GM12878 (cell line): ENCODE measurements around the gene GALNT17. TPM values are rescaled to one million over a fixed set of nuclear protein-coding genes. Genes with fewer than 3 reads are reported as not detected.

Experiments used
- ATAC-seq: fragments of 200-7000 bp; cut with Tn5 transposase; 3 replicates; pipeline ENCODE4 v1.9.1; 2020; ENCODE audit warnings: mild to moderate bottlenecking, moderate library complexity
- BruUV-seq: library from RNA; stranded (reverse); fragments of 400-500 nt; replicated peaks from 2 replicates; lab custom pipeline; 2021; lab: Mats Ljungman, UMichigan
- CTCF ChIA-PET: fragments of 300-600 bp; sonication (Branson Sonifier 250); formaldehyde crosslinking; extraction: SDS; loops from one replicate; lab custom pipeline; 2021; ENCODE audit warnings: inconsistent platforms; lab: Yijun Ruan, JAX
- POLR2A ChIA-PET: fragments of 350-600 bp; formaldehyde crosslinking; extraction: SDS; loops from one replicate; lab custom pipeline; 2021; ENCODE audit warnings: inconsistent platforms; lab: Charles Lee
- RAD21 ChIA-PET: fragments of 300-600 bp; sonication (Branson Sonifier 250); formaldehyde crosslinking; loops from one replicate; lab custom pipeline; 2023; ENCODE audit warnings: antibody characterized with exemption; ENCODE audit not compliant: unreplicated experiment; lab: Charles Lee
- SMC1A ChIA-PET: fragments of 300-600 bp; sonication (Branson Sonifier 250); formaldehyde crosslinking; loops from one replicate; lab custom pipeline; 2023; ENCODE audit not compliant: unreplicated experiment, uncharacterized antibody; lab: Charles Lee
- DNase-seq: peaks from one replicate; pipeline ENCODE4 v3.0.0-alpha.2; 2011; ENCODE audit warnings: low read depth, low spot score
- FAIRE-seq: peaks from 3 replicates; lab custom pipeline; 2011; peaks lifted over from hg19 to GRCh38; lab: Jason Lieb, UNC
- H2AFZ ChIP-seq: 2 replicates; pipeline ENCODE4 v1.6.0; 2011; ENCODE audit warnings: low read depth, low read length, control low read depth; ENCODE audit not compliant: control insufficient read depth
- H3K27ac ChIP-seq: 2 replicates; pipeline ENCODE4 v1.5.1; 2011; ENCODE audit warnings: control low read depth; ENCODE audit not compliant: control insufficient read depth, insufficient read depth
- H3K27me3 ChIP-seq, 2 experiments: replicated peaks in 1 of 2; 2 replicates each; pipeline versions ENCODE4 v1.6.0 to v1.6.1; 2011; ENCODE audit warnings: low read length in 1 of 2; ENCODE audit not compliant: control insufficient read depth in 2 of 2, insufficient read depth in 2 of 2
- H3K36me3 ChIP-seq, 2 experiments: 2 replicates each; pipeline ENCODE4 v1.5.1; 2011; ENCODE audit warnings: low read length in 1 of 2; ENCODE audit not compliant: control insufficient read depth in 2 of 2, insufficient read depth in 2 of 2
- H3K4me1 ChIP-seq: 2 replicates; pipeline ENCODE4 v1.6.1; 2011; ENCODE audit warnings: mild to moderate bottlenecking, low read length, moderate library complexity, mixed read lengths; ENCODE audit not compliant: control insufficient read depth, insufficient read depth
- H3K4me2 ChIP-seq: 2 replicates; pipeline ENCODE4 v1.6.0; 2011; ENCODE audit warnings: control low read depth; ENCODE audit not compliant: control insufficient read depth, insufficient read depth
- H3K4me3 ChIP-seq: fragments of 200-600 bp; sonication (generic); 2 replicates; pipeline ENCODE4 v1.5.1; 2016
- H3K79me2 ChIP-seq: 2 replicates; pipeline ENCODE4 v1.6.0; 2011; ENCODE audit warnings: low read length; ENCODE audit not compliant: control insufficient read depth, insufficient read depth
- H3K9ac ChIP-seq: 2 replicates; pipeline ENCODE4 v1.8.0; 2011; ENCODE audit warnings: low read length, control low read depth, mixed read lengths; ENCODE audit not compliant: control insufficient read depth, insufficient read depth
- H3K9me3 ChIP-seq: replicated peaks from 3 replicates; pipeline ENCODE4 v1.5.1; 2011; ENCODE audit warnings: mild to moderate bottlenecking, low read length; ENCODE audit not compliant: control insufficient read depth, insufficient read depth
- H4K20me1 ChIP-seq: 2 replicates; pipeline ENCODE4 v1.6.0; 2011; ENCODE audit not compliant: control insufficient read depth, insufficient read depth
- ATF7 ChIP-seq: fragments of 450-650 bp; IDR thresholded peaks from 2 replicates; pipeline ENCODE4 v1.6.1; 2016; ENCODE audit warnings: low read depth, mild to moderate bottlenecking
- CBFB ChIP-seq: IDR thresholded peaks from 2 replicates; pipeline ENCODE4 v1.6.1; 2016; ENCODE audit warnings: antibody characterized with exemption, low read depth
- CBX3 ChIP-seq: fragments of 200-600 bp; sonication (generic); IDR thresholded peaks from 2 replicates; pipeline ENCODE4 v1.6.1; 2016; ENCODE audit warnings: low read depth, borderline replicate concordance
- EP300 ChIP-seq, 2 experiments: fragments of 150-350 bp in 1 of 2; IDR thresholded peaks; 2 replicates each; pipeline ENCODE4 v1.6.1; 2011 to 2012; ENCODE audit warnings: low read depth in 2 of 2, low read length in 2 of 2, borderline replicate concordance in 1 of 2, improper control_type of control experiment in 1 of 2, inconsistent platforms in 1 of 2; ENCODE audit not compliant: control insufficient read depth in 1 of 2
- GATAD2B ChIP-seq: fragments of 450-650 bp; conservative IDR thresholded peaks from 2 replicates; pipeline ENCODE4 v1.6.1; 2017; ENCODE audit warnings: low read depth, mild to moderate bottlenecking, moderate library complexity
- MEF2A ChIP-seq: IDR thresholded peaks from 2 replicates; pipeline ENCODE4 v1.6.1; 2011; ENCODE audit warnings: low read depth, mild to moderate bottlenecking, low read length, moderate library complexity; ENCODE audit not compliant: insufficient read depth
- MEF2B ChIP-seq: fragments of 450-650 bp; IDR thresholded peaks from 2 replicates; pipeline ENCODE4 v1.6.1; 2018; ENCODE audit warnings: mild to moderate bottlenecking, moderate library complexity; ENCODE audit not compliant: partially characterized antibody, poor library complexity, severe bottlenecking
- PAX8 ChIP-seq: fragments of 450-650 bp; IDR thresholded peaks from 2 replicates; pipeline ENCODE4 v1.6.1; 2017; ENCODE audit warnings: mild to moderate bottlenecking, moderate library complexity
- SMARCA5 ChIP-seq: fragments of 450-650 bp; IDR thresholded peaks from 2 replicates; pipeline ENCODE4 v1.6.1; 2017; ENCODE audit warnings: mild to moderate bottlenecking
- SMC3 ChIP-seq: IDR thresholded peaks from 2 replicates; pipeline ENCODE4 v1.6.1; 2011; ENCODE audit warnings: low read length, improper control_type of control experiment, borderline replicate concordance
- SP1 ChIP-seq: IDR thresholded peaks from one replicate; pipeline ENCODE4 v1.6.1; 2011; ENCODE audit warnings: low read depth, low read length
- WGBS: methylation state at CpG from one replicate; pipeline ENCODE4 v1.1.6; 2016; ENCODE audit warnings: low lambda C conversion rate; ENCODE audit not compliant: insufficient replicate concordance, insufficient coverage; ENCODE audit errors: missing lambda C conversion rate; 5-methylcytosine and 5-hydroxymethylcytosine counted together
- in situ Hi-C: fragments of 300-500 bp; cut with MboI; formaldehyde crosslinking; loops from 9 replicates; pipeline ENCODE4 v1.14.3; 2018; ENCODE audit warnings: mixed read lengths
- intact Hi-C: fragments of 100-400 bp; cut with micrococcal nuclease; formaldehyde crosslinking; loops from one replicate; pipeline ENCODE4 v1.14.2; 2022; ENCODE audit not compliant: unreplicated experiment
- polyA plus RNA-seq, 11 experiments: library from polyadenylated mRNA; depleted of rRNA in 4 of 11; unstranded in 6 of 11; stranded (reverse) in 5 of 11; fragments of >200 nt; fragmentation: Nextera tagmentation in 4 of 11; fragmentation: Illumina TruSeq in 1 of 11; extraction: Ambion mirVana in 4 of 11; extraction: Trizol in 1 of 11; gene quantifications; 1 replicate in 1 of 11; 2 replicates in 10 of 11; pipeline versions ENCODE4 v1.2.1 to v1.2.3, GENCODE V29; 2011 to 2016; ENCODE audit warnings: inconsistent platforms in 2 of 11, missing spikeins in 2 of 11, low read depth in 1 of 11
- total RNA-seq, 4 experiments: library from RNA; depleted of rRNA in 3 of 4; stranded (reverse); fragments of >200 nt in 3 of 4; fragmentation: Illumina TruSeq in 1 of 4; extraction: Trizol in 1 of 4; gene quantifications; 2 replicates each; pipeline versions ENCODE4 v1.2.1 to v1.2.3, GENCODE V29; 2013 to 2021
- TF ChIP-seq, protein P1 (sequence below): fragments of 450-650 bp; IDR thresholded peaks from 2 replicates; pipeline ENCODE4 v1.6.1; 2016; ENCODE audit warnings: mild to moderate bottlenecking
- TF ChIP-seq, protein P2 (sequence below): fragments of 450-650 bp; IDR thresholded peaks from 2 replicates; pipeline ENCODE4 v1.6.1; 2017; ENCODE audit warnings: borderline replicate concordance
- TF ChIP-seq, protein P3 (sequence below): IDR thresholded peaks from 2 replicates; pipeline ENCODE4 v1.6.1; 2011; ENCODE audit warnings: borderline replicate concordance, low read depth, mild to moderate bottlenecking, moderate library complexity, mixed read lengths, low read length; ENCODE audit not compliant: insufficient read depth; ENCODE audit errors: extremely low read length

The GALNT17 gene
- total and polyA plus RNA-seq, 10 of the 15 experiments (the other 5 are each of a cell fraction or from before 2014, with no cell fraction given): 0.12 to 0.15 TPM; not detected in 8

DNA sequence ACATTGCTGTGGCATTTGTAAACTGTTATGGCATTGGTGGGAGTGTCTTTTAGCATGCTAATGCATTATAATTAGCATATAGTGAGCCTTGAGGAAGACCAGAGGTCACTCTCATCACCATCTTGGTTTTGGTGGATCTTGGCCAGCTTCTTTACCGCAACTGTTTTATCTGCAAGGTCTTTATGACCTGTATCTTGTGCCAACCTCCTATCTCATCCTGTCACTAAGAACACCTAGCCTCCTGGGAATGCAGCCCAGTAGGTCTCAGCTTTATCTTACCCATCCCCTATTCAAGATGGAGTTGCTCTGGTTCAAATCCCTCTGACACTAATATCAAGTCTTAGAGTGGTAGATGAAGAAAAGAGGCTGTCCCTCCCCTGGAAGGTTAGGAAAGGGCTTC lies 506.2 kb downstream of the GALNT17 start (continued):
- TF ChIP-seq MEF2A: no peak
- TF ChIP-seq GATAD2B: no peak
- TF ChIP-seq PAX8: no peak
- no peak for TF ChIP-seq SMC3
- TF ChIP-seq CBX3: no peak
- TF ChIP-seq SP1: no peak
- no peak for TF ChIP-seq MEF2B
- TF ChIP-seq SMARCA5: no peak
- TF ChIP-seq, protein P1, sequence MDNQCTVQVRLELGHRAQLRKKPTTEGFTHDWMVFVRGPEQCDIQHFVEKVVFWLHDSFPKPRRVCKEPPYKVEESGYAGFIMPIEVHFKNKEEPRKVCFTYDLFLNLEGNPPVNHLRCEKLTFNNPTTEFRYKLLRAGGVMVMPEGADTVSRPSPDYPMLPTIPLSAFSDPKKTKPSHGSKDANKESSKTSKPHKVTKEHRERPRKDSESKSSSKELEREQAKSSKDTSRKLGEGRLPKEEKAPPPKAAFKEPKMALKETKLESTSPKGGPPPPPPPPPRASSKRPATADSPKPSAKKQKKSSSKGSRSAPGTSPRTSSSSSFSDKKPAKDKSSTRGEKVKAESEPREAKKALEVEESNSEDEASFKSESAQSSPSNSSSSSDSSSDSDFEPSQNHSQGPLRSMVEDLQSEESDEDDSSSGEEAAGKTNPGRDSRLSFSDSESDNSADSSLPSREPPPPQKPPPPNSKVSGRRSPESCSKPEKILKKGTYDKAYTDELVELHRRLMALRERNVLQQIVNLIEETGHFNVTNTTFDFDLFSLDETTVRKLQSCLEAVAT: no peak
- no peak for TF ChIP-seq CBFB
- no peak for TF ChIP-seq ATF7

DNA sequence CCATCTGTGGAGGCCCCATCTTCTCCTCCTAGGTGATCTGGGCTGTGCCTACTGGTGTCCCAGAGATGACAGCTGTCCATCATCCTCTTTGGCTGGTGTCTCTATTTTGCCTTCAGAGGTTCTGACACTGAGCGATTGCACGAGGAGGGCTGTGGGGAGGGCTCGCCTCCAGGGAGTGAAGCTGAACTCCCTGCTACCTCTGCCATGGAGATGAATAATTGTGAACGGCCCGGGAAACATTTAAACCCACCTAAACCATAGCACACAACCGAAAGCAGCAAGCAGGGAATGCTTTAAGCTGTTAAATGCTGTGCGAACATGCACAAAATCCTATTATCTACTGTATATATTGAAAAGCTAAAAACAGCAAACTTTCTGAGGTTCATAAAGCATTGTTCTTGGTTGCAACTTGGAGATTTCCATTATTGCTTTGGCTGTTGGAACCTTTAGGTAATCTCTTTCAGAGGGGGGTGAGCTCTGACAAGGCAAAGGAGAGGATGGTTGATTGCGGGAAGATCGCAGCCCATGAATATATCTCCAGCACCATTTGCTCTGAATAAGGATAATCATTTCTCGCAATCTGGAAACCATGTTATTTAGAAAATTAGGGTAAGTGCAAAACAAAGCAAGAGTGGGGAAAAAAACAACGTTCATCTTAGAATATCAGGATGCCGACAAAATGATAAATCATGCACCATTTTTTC lies 507.6 kb downstream of the GALNT17 start:
- Histone ChIP-seq H3K4me2 (no peak overlapping the region), H3K9me3 (no peaks in the 10 kb centered on the region; the same call in 2 of the 3 replicates), H3K9ac (no peak overlapping the region), H3K36me3 (no peaks in the 10 kb centered on the region), H2AFZ (no peak overlapping the region), H3K4me1 (no peaks in the 10 kb centered on the region), H4K20me1 (no peaks in the 10 kb centered on the region), H3K27me3 (no peaks in the 10 kb centered on the region), H3K27ac (no peak overlapping the region), H3K4me3 (no peak overlapping the region), H3K79me2 (no peaks in the 10 kb centered on the region)
- FAIRE-seq: no peak
- ATAC-seq: no peak
- POLR2A ChIA-PET: no interaction called here
- DNase-seq: no peak
- SMC1A ChIA-PET: no interaction called here
- TF ChIP-seq, protein P2, sequence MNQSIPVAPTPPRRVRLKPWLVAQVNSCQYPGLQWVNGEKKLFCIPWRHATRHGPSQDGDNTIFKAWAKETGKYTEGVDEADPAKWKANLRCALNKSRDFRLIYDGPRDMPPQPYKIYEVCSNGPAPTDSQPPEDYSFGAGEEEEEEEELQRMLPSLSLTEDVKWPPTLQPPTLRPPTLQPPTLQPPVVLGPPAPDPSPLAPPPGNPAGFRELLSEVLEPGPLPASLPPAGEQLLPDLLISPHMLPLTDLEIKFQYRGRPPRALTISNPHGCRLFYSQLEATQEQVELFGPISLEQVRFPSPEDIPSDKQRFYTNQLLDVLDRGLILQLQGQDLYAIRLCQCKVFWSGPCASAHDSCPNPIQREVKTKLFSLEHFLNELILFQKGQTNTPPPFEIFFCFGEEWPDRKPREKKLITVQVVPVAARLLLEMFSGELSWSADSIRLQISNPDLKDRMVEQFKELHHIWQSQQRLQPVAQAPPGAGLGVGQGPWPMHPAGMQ: no peak
- TF ChIP-seq, protein P3, sequence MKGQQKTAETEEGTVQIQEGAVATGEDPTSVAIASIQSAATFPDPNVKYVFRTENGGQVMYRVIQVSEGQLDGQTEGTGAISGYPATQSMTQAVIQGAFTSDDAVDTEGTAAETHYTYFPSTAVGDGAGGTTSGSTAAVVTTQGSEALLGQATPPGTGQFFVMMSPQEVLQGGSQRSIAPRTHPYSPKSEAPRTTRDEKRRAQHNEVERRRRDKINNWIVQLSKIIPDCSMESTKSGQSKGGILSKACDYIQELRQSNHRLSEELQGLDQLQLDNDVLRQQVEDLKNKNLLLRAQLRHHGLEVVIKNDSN: no peak
- no peak for TF ChIP-seq EP300 (IDR thresholded peaks at IDR 0.05; ENCODE audit: borderline replicate concordance in 1 of 2, control insufficient read depth in 1 of 2, low read depth in 2 of 2, low read length in 2 of 2)
- WGBS: 46% methylated on average over 12 of the region's 12 CpGs
- in situ Hi-C loops: no loop called here
- intact Hi-C loops: no loop called here
- BruUV-seq: no TSS peak
- CTCF ChIA-PET: no interaction called here
- RAD21 ChIA-PET: no interaction called here
